Measurements from ENCODE around the gene INO80D.
A peak's percentile ranks its signal among the peaks of the same experiment; 100 is the strongest.
"Not testable (repeated sequence)": the region's sequence is repeated elsewhere in the genome, so short reads cannot be mapped to it uniquely, and the experiment has no call there.

Gene INO80D

GRCh38 chr2:206084439-206084869 lies 1.5 kb downstream of the INO80D start:
- peak in 1 of 2 donors; percentile 13 for DNase-seq

GRCh38 chr2:206083602-206084438 lies 2.2 kb downstream of the INO80D start:
- DNase-seq, result peak in 1 of 2 donors; percentile 12

- no peak for DNase-seq
These were observed 3.6 kb downstream of the INO80D start for GRCh38 chr2:206082298-206082843.

- DNase-seq, result no peak
These were observed 5.0 kb downstream of the INO80D start for GRCh38 chr2:206080927-206081326.

- no peak for DNase-seq
These were observed 6.1 kb downstream of the INO80D start for GRCh38 chr2:206079699-206080465.

- not testable (repeated sequence) for DNase-seq
These were observed 8.1 kb downstream of the INO80D start for GRCh38 chr2:206077879-206078278.

- DNase-seq, result no peak
These were observed 10.9 kb downstream of the INO80D start for GRCh38 chr2:206075113-206075512.

GRCh38 chr2:206071807-206072206 lies 14.2 kb downstream of the INO80D start:
- no peak for DNase-seq

GRCh38 chr2:206069417-206069816 lies 16.6 kb downstream of the INO80D start:
- no peak for DNase-seq

GRCh38 chr2:206068207-206068606 lies 17.8 kb downstream of the INO80D start:
- DNase-seq, result no peak

- DNase-seq, result no peak
These were observed 21.9 kb downstream of the INO80D start for GRCh38 chr2:206064077-206064476.

GRCh38 chr2:206063635-206064034 lies 22.3 kb downstream of the INO80D start:
- no peak for DNase-seq

GRCh38 chr2:206062724-206063123 lies 23.2 kb downstream of the INO80D start:
- no peak for DNase-seq

- DNase-seq, result no peak
These were observed 29.7 kb downstream of the INO80D start for GRCh38 chr2:206056286-206056685.

- no peak for DNase-seq
These were observed 31.0 kb downstream of the INO80D start for GRCh38 chr2:206054952-206055351.

- no peak for DNase-seq
These were observed 34.1 kb downstream of the INO80D start for GRCh38 chr2:206051912-206052311.

- no peak for DNase-seq
These were observed 36.6 kb downstream of the INO80D start for GRCh38 chr2:206049392-206049791.

GRCh38 chr2:206045251-206045650 lies 40.7 kb downstream of the INO80D start:
- no peak for DNase-seq

GRCh38 chr2:206040525-206040924 lies 45.4 kb downstream of the INO80D start:
- DNase-seq, result no peak

GRCh38 chr2:206035393-206035792 lies 50.6 kb downstream of the INO80D start:
- not testable (repeated sequence) for DNase-seq

GRCh38 chr2:206033452-206033851 lies 52.5 kb downstream of the INO80D start:
- DNase-seq, result not testable (repeated sequence)

- no peak for DNase-seq
These were observed 53.9 kb downstream of the INO80D start for GRCh38 chr2:206031950-206032567.

- DNase-seq, result no peak
These were observed 54.7 kb downstream of the INO80D start for GRCh38 chr2:206031162-206031784.
